GM13977 (cell line): ENCODE data around the gene TEPSIN.

Experiments used
- DNase-seq: peaks from one replicate; pipeline ENCODE4 v3.0.0; 2012; ENCODE audit warnings: low spot score
- in situ Hi-C: fragments of 300-500 bp; cut with MboI; formaldehyde crosslinking; loops from one replicate; pipeline ENCODE4 v1.12.0; 2022; ENCODE audit warnings: low sequenced_read_pairs, low pct_unique_long_range_greater_than_20kb, mixed read lengths, inconsistent platforms; ENCODE audit not compliant: unreplicated experiment
- TF ChIP-seq, protein P1 (sequence below): IDR thresholded peaks from 2 replicates; pipeline ENCODE4 v1.5.1; 2012; ENCODE audit warnings: mild to moderate bottlenecking, control low read depth; ENCODE audit not compliant: insufficient read depth; ENCODE audit errors: extremely low read depth, missing control alignments

Gene TEPSIN

DNA sequence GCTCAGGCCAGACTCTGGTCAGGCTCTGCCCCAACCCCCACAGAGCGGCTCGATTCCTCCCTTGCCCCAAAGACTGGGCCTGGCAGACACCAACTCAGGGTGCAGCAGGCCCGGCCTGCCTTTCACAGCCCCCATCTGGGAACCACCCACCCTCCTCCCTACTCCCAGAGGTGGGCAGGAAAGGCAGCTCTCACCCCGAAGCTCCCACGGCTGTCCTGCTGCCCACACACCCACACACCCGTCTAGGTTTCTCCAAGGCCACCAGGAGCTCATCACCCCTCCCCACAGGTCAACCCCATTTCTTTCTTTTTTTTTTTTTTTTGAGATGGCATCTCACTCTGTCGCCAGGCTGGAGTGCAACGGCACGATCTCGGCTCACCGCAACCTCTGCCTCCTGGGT is 19.9 kb downstream of the TEPSIN start:
- TF ChIP-seq, protein P1, sequence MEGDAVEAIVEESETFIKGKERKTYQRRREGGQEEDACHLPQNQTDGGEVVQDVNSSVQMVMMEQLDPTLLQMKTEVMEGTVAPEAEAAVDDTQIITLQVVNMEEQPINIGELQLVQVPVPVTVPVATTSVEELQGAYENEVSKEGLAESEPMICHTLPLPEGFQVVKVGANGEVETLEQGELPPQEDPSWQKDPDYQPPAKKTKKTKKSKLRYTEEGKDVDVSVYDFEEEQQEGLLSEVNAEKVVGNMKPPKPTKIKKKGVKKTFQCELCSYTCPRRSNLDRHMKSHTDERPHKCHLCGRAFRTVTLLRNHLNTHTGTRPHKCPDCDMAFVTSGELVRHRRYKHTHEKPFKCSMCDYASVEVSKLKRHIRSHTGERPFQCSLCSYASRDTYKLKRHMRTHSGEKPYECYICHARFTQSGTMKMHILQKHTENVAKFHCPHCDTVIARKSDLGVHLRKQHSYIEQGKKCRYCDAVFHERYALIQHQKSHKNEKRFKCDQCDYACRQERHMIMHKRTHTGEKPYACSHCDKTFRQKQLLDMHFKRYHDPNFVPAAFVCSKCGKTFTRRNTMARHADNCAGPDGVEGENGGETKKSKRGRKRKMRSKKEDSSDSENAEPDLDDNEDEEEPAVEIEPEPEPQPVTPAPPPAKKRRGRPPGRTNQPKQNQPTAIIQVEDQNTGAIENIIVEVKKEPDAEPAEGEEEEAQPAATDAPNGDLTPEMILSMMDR = no peak
- in situ Hi-C loops = no loop called here
- DNase-seq = no peak

DNA sequence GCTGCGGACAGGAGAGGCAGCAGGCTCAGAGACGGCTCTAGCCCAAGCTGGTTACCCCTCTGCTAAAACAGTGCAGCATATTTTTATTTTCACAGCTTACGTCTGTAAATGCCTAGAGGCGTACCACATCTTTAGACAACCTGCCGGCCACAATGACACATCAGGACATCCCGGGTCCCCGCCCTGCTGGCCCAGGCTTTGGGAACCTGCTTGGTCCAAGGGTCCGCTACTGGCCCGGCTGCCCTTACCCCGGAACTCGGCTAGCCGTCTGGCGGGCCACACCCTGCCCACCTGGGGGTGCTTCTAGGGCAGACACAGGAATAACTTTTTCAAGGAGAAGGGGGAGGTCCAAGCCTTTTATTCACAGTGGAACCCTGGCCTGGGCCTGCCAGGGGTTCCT is 20.4 kb downstream of the TEPSIN start:
- TF ChIP-seq, protein P1 = no peak
- no peak for DNase-seq
- in situ Hi-C loops = no loop called here

DNA sequence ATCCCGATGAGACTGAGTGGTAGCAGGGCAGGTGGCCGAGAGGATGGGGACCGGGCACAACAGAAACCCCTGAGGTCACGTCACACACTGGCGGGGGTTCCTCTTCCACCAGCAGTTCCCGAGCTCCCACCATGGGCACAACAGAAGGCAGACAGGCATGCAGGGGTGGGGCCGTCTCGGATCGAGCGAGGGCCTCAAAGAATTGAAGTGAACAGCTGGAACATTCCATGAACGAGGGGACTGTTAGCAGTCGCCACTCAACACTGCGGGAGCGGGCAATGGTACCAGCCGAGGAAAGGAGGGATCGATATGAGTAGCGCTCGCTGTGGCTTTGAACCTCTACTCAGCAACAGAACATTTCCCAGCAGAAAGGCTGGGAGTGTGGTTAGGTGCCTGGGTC is 21.4 kb downstream of the TEPSIN start:
- no peak for DNase-seq
- in situ Hi-C loops = no loop called here
- TF ChIP-seq, protein P1 = no peak

DNA sequence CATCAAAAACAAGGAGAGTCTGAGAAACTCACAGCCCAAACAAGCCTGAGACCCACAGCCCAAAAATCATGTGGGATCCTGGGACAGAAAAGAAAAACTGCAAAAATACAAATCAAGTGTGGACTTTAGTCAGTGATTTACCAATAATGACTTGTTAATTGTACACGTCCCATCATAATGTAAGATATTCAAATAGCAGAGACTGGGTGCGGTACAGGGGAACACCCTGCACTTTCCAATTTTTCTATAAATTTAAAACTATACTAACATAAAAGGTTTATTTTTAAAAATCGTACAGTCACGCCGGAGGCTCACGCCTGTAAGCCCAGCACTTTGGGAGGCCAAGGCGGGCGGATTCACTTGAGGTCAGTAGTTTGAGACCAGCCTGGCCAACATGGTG is 24.9 kb downstream of the TEPSIN start:
- TF ChIP-seq, protein P1 = no peak
- DNase-seq = no peak
- in situ Hi-C loops = no loop called here

DNA sequence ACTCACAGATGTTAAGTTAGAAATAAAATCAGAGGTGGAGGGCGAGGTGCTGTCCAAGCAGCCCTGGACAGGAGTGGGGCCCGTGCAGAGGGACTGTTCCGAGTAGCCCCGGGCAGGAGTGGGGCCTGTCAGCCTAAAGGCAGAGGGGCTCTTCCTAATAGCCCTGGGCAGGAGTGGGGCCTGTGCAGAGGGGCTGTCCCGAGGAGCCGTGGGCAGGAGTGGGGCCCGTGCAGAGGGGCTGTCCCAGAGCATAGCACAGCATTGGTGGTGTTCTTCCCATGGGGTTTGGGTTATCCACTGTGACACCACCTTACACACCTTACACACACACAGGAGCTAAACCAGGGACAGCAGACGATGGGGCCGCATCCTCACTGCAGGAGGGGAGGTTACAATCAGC is 26.5 kb downstream of the TEPSIN start:
- TF ChIP-seq, protein P1 = no peak
- in situ Hi-C loops = no loop called here
- DNase-seq = no peak

DNA sequence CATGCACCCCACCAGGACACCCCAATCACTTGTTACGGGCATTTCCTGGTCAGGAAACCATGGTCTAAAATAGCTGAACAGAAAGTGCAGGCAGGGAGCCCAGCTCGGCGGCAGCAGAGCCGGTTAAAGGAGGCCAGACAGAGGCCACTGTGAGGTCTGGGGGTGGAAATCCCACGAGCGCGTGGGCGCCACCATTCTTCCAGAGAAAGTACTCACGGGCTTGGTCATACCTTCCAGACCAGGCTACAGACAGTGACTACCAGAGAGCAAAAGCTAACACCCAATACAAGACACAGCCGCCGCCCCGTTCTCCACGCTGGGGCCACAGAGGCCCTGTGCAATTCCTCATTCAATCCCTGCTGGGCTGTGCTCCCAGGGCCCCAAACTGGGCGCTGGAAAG is 28.0 kb downstream of the TEPSIN start:
- DNase-seq = no peak
- TF ChIP-seq, protein P1 = no peak
- in situ Hi-C loops = no loop called here

DNA sequence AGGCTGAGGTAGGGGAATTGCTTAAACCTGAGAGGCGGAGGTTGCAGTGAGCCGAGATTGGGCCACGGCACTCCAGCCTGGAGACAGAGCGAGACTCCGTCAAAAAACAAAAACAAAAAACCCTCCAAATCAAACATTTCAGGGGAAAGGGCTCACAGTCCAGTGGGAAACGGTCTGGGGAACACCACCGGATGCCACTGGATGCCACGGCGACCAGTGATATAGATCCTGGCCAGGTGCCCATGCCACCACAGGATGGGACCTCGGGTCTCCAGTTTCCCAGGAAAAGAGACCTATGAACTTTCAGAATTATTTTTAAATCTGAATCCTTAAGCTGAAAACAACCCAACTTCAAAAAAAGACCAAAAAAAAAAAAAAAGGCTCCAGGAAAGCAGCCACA is 28.4 kb downstream of the TEPSIN start:
- DNase-seq = no peak
- in situ Hi-C loops = no loop called here
- TF ChIP-seq, protein P1 = no peak
